8988T (cell line): ENCODE data around the gene DEFB123.

Source experiments
- DNase-seq: peaks from one replicate; pipeline ENCODE4 v3.0.0; 2011

The DEFB123 gene

DNA sequence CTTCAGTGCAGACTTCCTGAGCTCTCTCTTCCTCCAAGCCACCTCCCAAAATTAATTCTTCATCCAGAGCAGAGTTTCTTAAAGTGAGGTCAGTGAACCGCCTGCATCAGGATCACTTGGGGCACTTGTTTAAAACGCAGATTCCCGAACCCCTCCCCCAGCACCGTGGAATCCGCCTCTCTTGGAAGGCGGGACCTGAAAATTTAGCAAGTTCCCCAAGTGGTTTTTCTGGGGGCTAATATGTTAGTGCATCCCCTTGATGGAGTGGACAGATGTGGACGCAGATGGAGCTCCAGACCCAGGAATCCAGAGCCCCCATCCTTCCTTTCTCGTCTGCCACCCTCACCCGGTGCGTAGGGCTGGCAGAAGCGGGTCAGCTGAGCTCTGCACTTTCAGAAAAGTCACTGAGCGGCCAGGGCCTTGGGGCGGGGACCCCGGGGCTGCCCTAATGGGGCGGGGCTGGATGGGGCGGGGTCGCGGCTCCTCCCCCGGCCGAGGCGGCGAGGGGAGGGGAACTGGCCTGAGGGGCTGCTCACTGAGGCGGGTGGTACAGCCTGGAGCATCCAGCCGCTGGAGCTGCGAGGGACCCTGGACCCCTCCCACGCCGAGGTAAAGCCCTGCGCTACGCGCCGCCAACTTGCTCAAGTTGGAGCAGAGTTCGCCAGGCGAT lies 34.5 kb downstream of the DEFB123 start, which contains the start of the genes DEFB124 and REM1:
DEFB124 (minus strand) TSS at position 370 of the 670 bp plus-strand sequence. CDS start 2,114 bp downstream, outside the sequence.
REM1 (plus strand) TSS at position 531 of the 670 bp plus-strand sequence. CDS start 1,158 bp downstream, outside the sequence.
- DNase-seq = no peak

DNA sequence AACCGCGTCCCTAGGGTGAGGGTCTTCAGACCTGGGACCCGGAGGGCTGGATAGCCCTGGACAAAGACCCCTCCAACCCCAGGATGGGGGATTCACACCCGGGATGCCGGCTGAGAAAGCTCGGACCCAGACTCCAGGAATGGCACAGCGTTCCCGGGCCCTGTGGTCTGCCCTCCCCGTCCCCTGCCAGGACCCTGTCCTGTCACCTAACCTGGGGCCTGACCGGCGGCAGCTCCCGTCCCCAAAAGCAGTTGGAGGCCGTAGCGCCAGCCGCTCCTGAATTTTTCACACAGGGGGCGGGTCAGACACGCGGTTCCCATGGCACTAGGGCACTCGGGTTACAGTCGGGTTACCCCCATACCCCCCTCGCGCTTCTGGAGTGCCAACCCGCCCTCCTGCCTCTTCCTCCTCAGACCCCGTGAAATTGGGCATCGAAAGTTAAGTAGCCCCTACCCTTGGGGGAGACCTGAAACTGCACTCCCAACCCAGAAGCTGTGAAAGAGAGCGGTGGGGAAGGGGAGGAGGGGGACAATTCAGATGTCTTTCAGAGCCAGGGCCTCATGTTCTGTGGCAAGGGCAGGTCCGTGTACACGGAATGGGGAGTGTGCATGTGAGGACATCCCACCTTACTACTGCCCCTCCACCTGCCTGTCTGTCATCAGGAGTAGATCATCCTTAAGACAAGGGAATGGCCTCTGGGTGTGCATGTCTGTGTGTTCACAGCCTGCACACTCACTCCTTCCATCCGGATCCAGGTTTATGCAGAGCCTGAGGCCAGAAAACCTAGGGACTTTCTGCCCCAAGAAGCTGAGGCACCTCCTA lies 35.3 kb downstream of the DEFB123 start:
- peak; percentile 33 for DNase-seq

DNA sequence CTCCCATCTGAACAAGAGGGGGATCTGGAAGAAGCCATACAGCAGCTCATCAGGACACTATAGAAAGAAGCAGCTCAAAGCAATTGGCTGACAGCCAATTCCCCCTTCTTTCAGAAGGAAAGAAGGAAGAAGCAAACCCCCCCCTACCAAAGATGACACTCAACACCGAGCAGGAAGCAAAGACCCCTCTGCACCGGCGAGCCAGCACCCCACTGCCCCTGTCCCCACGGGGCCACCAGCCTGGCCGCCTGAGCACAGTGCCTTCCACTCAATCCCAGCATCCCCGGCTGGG lies 35.8 kb downstream of the DEFB123 start:
- DNase-seq = no peak

DNA sequence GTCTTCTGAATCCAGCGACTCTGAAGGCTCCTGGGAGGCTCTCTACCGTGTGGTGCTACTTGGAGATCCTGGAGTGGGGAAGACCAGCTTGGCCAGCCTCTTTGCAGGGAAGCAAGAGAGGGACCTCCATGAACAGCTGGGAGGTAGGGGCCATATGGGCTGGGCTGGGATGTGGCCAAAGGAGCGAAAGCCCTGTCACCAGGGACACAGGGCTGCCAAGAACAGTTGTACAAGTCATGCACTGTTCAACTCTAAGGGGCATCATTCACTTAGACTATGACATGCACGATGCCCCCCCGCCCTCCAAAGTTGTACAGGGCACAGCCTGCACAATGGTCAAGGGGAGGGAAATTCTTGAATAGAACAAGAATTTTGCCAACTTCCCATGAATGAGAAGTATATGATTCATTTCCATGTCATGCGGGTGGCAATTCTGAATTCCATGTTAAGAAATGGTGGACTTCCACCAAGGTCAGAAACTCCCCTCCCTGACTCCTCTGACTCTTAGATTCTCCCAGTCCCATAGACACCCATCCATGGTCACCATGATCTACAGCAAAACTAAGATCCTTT lies 36.3 kb downstream of the DEFB123 start:
- DNase-seq = peak; percentile 46

DNA sequence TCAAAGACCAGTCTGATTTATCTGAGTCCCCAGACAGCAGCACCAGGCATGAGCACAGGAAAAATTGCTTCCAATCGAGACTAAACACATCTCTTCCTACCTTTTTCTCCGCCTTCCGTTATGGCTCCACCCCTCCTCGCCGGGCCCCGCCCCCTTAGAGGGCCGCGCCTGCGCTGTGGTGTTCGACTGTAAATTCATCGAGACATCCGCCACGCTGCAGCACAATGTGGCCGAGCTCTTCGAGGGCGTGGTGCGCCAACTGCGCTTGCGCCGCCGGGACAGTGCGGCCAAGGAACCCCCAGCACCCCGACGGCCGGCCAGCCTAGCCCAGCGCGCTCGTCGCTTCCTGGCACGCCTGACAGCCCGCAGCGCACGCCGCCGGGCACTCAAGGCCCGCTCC lies 43.6 kb downstream of the DEFB123 start:
- no peak for DNase-seq

DNA sequence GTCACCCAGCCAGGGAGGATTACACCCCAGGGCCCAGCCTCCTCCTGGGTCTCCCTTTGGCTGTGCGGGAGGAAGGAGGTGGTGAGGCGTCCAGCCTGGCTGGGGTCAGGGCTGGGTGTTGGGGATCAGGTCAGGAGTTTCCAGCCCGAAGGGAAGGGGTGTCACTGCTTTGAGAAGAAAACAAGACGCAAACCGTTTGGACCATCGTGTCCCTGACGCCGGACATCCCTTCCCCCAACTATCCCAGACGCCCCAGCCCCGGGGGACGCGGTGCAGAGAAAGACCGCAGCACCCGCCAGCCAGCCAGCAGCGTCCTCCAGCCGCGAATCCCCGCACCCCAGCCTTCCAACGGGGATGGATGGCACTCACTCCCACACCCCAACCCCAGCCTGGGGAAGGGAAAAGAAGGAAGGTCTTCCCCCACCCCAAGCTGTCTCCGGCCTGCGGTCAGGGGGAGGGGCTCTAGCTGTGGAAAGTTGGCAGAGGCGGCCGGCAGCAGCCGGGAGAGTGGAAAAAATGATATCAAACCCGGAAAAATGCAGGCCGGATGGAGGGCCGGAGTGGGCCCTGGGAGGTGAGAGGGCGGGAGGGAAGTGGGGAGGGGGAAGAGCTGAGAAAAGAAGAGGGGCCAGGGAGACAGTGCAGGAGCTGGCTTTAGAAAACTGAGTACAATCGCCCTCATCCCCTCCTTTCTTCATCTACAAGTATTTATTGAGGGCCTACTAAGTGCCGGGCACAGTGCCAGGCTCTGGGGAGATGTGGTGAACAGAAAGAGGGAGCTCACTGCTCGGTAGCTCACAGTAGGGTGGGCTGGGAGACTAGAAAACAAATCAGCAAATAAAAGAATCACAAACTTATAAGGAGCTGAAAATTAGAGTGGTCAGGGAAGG lies 45.3 kb downstream of the DEFB123 start:
- DNase-seq = no peak

DNA sequence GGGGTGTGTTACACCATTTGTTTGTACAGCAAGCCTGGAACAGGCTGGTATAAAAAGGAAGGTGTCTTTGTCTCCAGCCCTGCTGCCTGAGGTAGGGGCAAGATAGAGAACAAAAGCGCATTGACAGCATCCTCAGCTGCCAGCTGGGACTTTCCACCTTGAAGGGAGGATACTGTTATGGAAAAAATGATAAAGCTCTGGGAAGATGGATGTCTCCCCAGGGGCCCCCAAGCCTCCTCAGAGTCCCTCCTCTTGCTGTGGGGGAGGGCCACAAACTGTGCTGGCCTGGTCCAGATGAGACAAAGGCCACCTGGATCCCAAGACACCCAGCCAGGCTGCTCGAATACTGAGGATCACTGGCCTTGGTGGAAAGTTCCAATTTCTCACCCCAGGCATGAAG lies 47.7 kb downstream of the DEFB123 start:
- no peak for DNase-seq

DNA sequence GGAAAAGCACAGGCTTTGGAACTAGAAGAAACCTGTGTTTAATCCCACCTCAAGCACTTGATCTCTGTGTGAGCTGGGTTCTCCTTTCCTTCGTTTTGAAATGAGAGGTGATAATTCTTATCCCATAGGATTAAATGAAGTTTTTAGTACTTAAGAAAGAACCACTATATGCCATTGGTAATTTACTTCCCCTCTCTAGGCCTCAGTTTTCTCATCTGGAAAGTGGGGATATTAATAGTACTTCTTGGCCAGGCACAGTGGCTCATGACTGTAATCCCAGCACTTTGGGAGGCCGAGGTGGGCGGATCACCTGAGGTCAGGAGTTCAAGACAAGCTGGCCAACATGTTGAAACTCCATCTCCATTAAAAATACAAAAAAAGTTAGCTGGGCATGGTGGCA lies 48.7 kb downstream of the DEFB123 start:
- no peak for DNase-seq

DNA sequence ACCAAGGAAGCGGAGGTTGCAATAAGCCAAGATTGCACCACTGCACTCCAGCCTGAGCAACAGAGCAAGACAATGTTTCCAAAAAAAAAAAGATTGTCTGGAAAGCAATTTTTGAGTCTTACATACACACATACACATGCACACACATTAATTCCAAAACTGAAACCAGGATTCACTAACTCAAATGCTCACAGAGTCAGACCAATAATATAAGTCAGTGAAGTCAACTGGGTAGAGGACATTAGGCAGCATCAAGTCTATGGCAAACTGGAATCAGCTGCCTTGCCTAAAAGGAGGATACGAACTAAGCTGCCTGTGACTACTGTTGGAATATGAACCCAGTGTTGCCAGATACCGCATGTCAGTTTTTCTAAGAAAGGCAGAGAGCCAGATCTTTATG lies 50.3 kb downstream of the DEFB123 start:
- no peak for DNase-seq

DNA sequence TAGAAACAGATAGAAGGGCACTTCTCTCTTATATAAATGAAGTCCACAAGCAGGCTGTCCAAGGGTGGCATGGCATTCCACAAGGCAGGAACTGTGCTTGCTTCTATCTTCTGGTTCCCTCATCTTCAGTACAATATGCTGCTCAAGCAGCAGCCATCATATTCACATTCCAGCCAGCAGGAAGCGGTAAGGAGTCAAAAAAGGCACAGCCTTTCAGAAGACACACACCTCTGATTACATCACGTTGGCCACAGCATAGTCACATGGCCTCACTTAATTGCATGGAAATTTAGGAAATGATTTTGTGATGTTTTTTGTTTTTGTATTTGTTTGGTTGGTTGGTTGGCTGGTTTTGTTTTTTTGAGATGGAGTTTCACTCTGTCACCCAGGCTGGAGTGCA lies 53.7 kb downstream of the DEFB123 start:
- DNase-seq = no peak

DNA sequence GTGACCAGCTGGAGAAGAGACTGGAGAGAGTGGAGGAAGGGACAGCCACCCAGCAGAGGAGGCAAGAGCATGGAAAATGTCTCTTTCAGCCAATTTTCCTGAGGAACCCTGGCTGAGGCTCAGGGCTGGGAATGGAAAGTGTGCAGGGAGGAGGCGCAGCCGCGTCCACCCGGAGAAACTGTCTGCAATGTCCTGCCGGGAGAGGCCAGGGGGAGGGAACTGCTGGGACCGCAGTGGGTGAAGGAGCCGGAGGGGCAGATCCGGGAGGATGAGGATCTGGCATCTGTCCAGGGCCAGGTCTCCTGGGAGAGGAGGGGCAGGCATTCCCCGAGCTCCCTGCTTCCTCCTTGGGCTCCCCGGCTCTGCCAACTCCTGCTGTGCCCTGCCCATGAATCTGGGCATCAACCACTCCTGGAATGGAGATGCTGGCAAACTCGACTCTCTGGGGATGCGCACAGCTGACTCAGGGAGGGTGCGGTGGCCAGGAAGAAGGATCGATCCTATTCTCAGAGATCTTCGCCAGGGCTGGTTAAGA lies 56.4 kb downstream of the DEFB123 start:
- no peak for DNase-seq

DNA sequence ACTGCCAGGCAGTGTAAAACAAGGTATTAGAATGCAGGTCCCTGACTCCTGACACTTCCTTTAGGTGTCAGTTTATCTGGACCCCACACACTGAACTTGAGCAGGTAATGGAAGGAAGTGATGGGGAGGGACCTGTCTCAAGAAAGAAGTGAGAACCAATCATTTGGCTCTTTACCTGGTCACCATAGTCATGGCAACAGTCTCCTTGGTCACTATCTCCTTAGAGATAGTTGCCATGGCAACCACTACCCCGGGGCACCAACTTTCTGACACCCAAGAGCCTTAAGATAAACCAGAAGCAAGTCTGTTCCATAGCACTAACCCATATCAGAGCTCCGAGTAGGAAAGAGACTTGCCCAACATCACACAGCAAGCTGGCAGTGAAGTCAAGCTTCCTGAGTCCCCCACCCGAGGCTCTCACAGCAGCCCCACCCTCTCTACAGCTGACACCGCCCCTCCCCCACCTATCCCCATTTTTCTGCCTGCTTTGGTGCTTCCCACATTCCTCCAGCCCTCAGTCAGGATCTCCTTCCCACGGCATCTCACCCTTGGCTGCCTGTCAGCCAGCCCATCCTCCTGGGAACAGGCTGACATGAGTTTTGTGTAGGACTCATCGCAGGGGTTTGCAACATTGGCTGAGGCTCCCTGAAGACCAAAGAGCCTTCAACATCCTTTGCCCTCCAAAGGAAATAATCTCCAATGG lies 57.6 kb downstream of the DEFB123 start:
- no peak for DNase-seq
